Activated CD8-positive, alpha-beta memory T cell treated with anti-CD3 and anti-CD28 coated beads for 36 hours (primary cell): Measurements from ENCODE around the gene PHLPP2. TPM values are rescaled to one million over a fixed set of nuclear protein-coding genes. Genes with fewer than 3 reads are reported as not detected.
"Not testable (repeated sequence)": the region's sequence is repeated elsewhere in the genome, so short reads cannot be mapped to it uniquely, and the experiment has no call there.

ENCODE experiments used
- CTCF ChIA-PET: fragments of 350-600 bp; sonication (Branson Sonifier 250); formaldehyde crosslinking; loops from one replicate; lab custom pipeline; 2021; ENCODE audit warnings: antibody characterized with exemption; lab: Charles Lee
- POLR2A ChIA-PET: fragments of 350-600 bp; sonication (Branson Sonifier 250); formaldehyde crosslinking; loops from one replicate; lab custom pipeline; 2021; ENCODE audit warnings: antibody characterized with exemption; lab: Charles Lee
- total RNA-seq, 2 experiments: library from RNA; stranded (reverse); gene quantifications; one replicate each; pipeline ENCODE4 v1.2.3, GENCODE V29; 2021

The PHLPP2 gene
- total RNA-seq, 2 experiments from 2014 or later = 12.7 to 13.0 TPM

DNA sequence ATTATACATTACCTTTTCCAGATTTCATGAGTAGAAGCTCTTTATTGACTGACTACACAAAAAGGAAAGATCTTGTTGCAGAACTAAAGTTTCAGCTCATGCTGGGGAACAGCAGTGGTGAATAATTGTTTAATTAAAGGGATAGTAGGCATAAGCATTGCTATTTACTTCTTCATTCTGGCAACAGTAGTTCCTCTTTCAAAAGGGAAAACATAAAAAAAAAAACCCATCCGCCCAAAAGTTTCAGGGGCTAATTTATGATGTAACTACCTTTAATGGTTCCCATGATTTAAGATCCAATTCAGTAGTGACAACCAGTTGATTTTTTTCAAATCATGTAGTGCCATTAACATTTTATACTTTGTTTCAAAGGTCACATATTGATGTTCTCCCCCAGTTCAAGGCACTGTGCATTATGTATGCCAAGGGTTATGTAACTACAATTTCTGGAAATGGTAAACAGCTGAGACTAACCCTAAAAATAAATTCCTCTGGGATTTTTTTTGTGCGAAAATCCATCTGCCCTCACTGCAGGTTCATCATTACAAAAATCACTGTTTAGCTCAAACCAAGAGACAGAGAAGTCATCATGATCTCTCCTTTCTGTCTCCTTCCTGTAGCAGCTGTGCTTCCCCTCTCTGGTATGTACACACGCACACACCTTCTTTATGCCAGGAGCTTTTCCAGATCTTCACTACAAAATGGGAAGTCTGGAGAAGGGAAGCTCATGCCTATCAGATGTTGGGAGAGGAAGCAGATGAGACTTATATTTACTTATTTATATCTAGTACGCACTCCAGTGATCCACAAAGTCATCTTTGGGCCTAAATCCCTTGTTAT, 2.2 kb upstream of the PHLPP2 start:
- ChIA-PET CTCF (no interaction called here), POLR2A (interaction anchor here (0.6 kb wide), 1 partner anchor 319 kb away, joined by 12 read pairs; no protein-coding TSS in a partner anchor)

DNA sequence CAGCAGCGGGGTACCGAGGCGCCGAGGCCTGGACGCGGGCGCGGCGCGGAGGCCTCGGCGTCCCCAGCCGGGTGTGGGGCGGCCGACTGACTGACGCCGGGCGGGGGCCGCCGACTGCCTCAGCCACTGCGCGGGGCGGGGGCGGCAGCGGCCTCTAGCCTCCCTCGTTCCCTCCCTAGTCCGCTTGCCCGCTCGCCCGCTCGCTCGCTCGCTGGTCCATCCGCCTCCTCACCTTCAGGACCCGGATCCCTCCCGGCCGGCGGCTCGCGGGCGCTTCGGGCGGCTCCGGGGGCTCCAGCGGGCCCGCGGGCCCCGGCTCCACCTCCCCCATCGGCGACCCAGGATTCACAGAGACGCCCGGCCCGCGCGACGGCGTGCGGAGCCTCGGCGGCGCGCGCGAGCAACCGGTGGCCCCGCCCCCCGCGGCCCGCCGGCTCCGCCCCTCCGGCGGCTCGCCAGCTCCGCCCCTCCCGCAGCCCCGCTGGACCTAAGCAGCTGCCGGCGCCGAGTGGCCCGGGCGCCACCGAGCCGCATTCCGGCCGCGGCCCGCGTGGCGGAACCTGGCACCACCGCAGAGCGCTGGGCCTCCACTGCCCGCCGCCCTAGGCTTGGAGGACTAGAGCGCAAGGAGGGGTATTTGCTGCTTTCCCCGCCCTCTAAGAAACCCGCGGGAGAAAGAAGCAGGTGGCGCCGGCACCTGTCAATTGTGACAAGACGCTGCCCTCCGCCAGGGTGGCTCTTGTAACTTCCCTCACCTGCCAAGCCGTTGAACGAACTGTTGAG, 773 bp downstream of the PHLPP2 start:
- POLR2A ChIA-PET = no interaction called here
- CTCF ChIA-PET = no interaction called here

DNA sequence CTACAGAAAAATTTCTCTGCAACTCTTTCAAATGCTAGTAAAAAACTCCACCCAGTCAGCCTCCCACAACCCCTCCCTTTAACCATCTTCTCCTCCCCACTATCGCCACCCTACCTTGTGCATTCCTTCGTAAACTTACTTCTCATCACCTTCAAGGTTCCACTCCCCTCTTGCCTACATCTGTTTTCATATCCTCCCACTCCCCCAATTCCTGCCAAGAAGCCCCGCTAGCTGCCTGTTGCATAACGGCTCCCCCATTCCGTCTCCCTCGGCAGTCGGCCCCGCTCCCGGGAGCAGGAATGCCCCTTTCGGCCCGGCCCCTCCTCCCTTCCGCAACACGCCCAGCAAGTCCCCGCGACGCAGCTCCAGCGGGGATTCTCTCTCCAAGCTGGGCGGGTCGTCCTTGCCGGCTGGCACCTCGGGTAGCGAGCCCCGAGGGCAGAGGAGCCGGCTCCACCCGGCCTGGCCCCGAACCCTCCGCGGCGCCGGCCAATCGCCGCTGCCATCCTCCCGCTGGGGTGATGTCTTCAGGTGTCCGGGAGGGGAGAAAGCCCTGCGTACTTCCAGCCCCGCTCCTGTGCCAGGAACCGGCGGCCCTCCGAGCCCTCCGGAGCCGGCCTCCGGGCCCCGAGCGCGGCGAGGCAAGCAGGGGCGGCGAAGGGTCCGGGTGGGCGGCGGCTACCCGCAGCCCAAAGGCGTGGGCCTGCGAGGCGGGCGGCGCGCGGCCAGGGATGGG, 1.5 kb downstream of the PHLPP2 start:
- ChIA-PET CTCF (no interaction called here), POLR2A (interaction anchor here (0.7 kb wide), 1 partner anchor 112 kb away, joined by 3 read pairs; no protein-coding TSS in a partner anchor)

DNA sequence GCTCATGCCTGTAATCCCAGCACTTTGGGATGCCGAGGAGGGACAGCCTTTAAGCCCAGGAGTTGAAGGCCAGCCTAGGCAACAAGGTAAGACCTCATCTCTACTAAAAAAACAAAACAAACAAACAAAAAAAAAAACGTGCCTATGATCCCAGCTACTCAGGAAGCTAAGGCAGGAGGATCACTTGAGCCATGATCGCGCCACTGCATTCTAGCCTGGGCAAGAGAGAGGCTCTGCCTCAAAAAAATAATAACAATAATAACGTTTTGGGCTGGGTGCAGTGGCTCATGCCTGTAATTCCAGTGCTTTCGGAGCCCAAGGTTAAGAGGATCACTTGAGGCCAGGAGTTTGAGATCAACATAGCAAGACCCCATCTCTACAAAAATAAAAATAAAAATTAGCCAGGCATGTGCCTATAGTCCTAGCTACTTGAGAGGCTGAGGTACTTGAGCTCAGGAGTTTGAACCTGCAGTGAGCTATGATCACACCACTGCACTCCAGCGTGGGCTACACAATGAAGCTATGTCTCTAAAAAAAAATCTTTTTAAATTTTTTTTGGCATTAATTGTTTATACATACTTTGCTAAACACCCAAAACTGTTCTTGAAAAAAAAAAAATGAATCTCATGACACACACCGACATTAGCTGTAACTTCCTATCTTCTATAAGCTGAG, 3.3 kb downstream of the PHLPP2 start:
- POLR2A ChIA-PET = interaction anchor here (1.2 kb wide), 1 partner anchor 920 kb away, joined by 4 read pairs; the partner anchor contains the start of gene VAC14
- CTCF ChIA-PET = interaction anchor here (0.7 kb wide), 1 partner anchor 184 kb away, joined by 3 read pairs; no protein-coding TSS in a partner anchor

DNA sequence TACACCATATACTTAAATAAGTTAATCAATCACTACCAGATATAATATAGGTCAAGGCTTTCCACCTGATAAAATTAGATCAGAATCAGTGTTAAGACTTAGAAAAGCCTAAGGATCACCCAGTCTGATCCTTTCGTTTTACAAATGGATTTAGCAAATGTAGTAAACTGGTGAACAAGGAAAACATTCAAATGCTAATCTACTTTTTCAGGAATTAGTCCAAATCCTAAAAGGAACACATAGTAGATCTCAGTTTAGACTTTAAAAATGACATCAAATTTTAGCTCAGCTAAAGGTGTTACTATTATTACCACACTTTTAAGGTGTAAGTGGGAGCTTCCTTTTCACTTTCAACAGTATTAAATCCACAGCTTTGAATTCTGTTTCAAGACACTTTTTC, 12.0 kb downstream of the PHLPP2 start:
- ChIA-PET POLR2A (no interaction called here), CTCF (no interaction called here)

DNA sequence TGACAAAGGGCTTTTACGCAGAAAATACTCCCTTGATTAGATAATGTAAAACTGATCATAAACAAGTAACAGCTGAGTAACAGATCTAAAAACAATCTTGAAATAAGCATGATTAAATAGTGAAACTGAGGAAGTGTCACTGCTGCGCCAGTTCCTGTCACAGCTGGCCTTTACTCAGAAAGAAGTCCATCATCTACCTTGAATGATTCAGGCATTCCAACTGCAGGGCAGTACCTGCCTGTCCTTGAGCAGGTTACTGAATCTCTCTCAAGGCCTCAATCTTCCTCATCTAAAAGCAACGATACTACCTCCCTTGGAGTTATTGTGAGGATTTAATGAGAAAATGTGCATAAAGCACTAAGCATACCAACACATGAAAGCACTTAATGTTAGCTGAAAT, 12.7 kb downstream of the PHLPP2 start:
- POLR2A ChIA-PET = no interaction called here

DNA sequence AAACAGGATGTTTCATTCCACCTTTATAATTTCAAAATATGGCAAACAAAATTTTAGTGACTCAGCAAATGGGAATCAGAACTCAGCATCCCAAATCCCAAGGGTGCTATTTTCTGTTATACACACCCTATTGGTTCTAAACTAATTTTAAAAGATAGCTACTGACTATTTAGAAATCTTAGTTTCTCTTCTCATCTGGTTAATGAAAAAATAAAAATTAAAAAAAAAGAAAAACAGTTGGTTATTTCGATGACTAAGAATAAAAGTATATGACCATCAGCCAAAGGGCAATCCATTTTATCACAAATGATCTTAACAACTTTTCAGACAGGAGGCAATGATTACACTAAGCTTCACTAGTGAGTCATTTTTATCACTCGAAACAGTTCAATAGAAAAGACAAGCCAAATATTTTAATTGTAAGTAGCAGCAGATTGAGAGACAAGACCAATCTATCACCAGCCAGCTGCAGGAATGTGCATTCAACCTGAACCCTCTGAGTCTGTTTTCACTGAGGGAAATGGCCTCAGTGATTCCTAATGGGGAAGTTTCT, 15.2 kb downstream of the PHLPP2 start:
- CTCF ChIA-PET = no interaction called here

More for the DNA sequence above, 12.7 kb downstream of the PHLPP2 start:
- CTCF ChIA-PET = interaction anchor here (0.8 kb wide), 1 partner anchor 46 kb away, joined by 3 read pairs; no protein-coding TSS in a partner anchor

DNA sequence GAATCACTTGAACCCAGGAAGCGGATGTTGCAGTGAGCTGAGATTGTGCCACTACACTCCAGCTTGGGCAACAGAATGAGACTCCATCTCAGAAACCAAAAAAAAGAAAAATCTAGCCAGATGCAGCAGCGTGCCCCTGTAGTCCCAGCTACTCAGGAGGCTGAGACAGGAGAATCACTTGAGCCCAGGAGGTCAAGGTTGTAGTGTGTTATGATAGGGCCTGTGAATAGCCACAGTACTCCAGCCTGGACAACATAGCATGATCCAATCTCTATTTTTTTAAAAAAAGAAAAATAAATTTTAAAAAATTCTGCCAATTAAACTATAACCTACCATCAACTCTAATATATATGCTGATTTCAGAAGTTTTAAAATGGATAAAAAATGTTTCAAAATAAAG, 15.8 kb downstream of the PHLPP2 start:
- CTCF ChIA-PET = no interaction called here
- POLR2A ChIA-PET = no interaction called here

More for the DNA sequence above, 15.2 kb downstream of the PHLPP2 start:
- POLR2A ChIA-PET = no interaction called here

DNA sequence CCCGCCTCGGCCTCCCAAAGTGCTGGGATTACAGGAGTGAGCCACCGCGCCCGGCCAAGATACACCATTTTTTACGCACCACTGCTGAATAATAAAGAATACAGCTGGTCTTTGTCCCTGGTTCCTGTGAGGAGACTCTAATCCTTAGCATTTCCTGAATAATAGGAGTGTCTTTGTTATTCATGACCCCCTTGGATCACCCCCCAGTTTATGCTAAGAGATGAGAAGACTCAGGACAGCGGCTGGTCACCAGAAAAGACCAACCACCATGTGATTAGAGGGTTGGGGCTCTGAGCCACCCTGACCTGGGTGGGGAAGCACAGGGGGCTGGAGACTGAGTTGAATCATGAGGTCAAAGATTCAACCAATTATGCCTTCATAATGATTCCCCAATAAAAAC, 17.3 kb downstream of the PHLPP2 start:
- POLR2A ChIA-PET = no interaction called here

DNA sequence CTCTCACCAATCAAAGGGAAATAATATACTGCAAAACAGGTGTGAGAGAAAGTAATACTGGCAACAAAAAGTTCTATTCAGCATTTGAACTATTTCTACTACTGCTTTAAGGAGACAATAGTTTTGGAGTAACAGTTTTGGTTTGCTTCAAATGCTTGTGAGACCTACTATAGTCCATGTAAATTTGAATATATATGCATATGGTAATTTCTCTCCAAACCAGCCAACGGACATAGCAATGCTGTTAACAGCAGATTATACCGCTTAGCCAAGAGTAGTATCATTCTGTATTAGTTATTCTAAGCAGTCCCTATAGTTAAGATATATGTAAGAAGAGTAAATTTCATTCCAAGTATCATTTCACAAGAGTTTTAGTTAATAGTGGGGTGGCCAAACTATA, 18.5 kb downstream of the PHLPP2 start:
- CTCF ChIA-PET = no interaction called here
- POLR2A ChIA-PET = no interaction called here

More for the DNA sequence above, 17.3 kb downstream of the PHLPP2 start:
- CTCF ChIA-PET = no interaction called here

DNA sequence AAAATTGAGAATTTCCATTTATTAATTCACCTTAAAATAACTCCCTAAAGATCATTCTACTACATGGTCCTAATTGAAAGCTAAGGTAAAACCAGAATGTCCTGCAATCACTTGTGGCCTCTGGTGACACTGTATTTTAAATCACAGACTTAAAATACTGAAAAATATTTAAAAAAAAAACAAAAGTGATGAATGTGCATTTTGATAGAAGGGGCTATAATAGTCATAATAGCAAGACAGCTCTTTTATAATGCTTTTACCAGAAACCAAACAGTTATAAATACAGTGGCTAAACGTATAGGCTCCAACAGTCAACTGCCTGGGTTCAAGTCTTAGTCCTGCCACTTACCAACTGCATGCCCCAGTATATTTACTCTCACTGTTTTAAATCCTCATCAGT, 21.2 kb downstream of the PHLPP2 start:
- ChIA-PET POLR2A (no interaction called here), CTCF (no interaction called here)

DNA sequence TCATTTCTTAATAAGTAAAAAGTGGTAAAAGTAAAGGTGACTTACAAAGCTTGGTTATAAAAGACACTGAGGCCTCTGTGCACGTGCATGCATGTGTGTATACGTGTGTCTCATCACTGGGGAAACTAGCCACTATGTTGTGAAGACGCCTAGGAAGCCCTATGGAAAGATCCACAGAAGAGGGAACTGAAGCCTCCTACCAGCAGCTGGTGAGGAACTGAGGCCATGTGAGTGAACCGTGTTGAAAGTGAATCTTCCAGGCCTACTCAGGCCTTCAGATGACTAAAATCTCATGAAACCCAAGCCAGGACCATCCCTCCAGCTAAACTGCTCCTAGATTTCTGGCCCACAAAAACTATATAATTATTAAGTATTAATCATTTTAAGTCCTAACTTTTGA, 23.7 kb downstream of the PHLPP2 start:
- ChIA-PET CTCF (no interaction called here), POLR2A (no interaction called here)

DNA sequence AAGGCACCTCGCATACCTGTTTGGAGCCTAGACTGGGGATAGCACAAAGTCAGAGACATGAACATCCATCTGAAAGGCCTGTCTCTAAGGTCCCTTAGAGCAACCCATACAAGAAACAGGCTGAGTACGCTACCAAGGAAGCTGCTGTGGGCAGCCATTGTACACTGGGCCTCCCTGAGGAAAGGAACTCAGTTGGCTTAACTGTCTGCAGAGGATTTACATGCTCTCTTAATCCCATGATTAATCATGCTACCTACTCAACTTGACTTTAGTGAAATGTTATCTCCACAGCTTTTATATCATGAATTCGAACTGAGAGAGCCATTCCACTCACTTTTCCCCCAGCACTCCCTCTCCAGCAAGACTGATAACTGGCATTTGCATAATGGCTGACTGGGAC, 26.0 kb downstream of the PHLPP2 start:
- ChIA-PET POLR2A (no interaction called here), CTCF (interaction anchor here (1.0 kb wide), 1 partner anchor 11 kb away, joined by 3 read pairs; no protein-coding TSS in a partner anchor)

DNA sequence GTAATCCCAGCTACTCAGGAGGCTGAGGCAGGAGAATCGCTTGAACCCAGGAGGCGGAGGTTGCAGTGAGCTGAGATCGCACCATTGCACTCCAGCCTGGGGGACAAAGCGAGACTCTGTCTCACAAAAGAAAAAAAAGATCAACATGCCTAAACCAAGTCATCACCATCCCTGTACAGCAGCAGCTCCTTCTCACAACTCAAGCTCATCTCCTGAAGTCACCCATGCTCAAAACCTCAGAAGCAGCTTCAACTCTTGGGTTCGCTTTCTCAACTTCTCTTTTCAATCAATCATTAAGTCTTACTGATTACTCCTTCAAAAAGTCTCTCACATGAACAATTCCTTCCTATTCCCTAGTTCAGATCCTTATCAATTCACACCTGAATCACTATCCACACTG, 31.3 kb downstream of the PHLPP2 start:
- CTCF ChIA-PET = no interaction called here
- POLR2A ChIA-PET = no interaction called here

DNA sequence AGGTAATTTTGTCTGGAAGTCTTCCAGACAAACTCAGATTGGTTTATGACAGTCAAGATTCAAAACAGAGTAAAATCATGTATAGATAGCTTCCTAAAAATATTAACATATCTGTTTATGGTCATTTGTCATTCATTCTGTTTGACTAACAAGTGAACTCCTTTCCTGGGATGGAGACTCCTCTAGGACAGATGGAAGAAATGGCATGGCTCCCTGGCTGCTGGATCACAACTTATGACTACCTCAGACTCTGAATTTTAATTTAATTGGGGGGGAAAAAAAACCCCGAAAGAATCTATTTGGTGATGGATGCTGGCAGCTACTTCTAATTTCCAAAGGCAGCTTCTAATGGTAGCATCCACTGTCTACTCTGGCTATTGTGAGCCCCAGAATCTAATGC, 34.6 kb downstream of the PHLPP2 start:
- CTCF ChIA-PET = interaction anchor here (0.6 to 0.7 kb wide), 2 partner anchors 248 to 272 kb away, joined by 3 read pairs; no protein-coding TSS in a partner anchor
- POLR2A ChIA-PET = no interaction called here

DNA sequence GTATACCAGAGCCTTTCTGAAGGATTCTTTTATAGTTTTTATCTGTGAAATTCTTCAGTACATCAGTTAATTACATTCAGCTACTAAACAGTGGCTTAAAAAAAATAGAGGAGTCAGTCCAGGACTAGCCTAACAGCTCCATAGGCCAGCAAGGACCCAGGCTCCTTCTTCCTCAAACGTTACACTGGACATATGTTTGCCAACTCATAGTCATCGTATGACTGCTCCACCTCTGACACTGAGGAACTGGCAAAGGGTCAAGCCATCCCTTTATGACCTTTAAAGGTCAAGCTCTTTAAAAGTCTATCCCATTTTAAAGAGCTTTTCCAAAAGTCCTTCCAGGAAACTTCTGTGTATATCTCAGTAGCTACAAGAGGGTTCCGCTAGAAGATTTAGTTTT, 36.6 kb downstream of the PHLPP2 start:
- ChIA-PET POLR2A (no interaction called here), CTCF (interaction anchor here (0.6 to 1.1 kb wide), 2 partner anchors 10 to 64 kb away, joined by 3 read pairs; no protein-coding TSS in a partner anchor)

DNA sequence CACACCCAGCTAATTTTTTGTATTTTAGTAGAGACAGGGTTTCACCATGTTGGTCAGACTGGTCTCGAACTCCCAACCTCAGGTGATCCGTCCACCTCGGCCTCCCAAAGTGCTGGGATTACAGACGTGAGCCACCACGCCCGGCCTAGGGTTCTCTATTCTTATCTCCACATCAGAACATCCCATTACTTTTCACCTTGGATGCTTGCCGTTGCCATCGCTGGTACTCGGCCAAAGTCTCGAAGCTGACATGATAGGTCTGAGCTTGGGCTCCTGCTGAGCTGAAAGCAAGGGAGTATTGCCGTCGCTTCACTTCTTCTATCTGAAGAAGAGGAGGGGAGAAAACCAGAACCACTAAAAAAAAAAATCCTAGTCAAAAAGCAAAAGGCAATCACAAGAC, 40.2 kb downstream of the PHLPP2 start:
- POLR2A ChIA-PET = not testable (repeated sequence)
- CTCF ChIA-PET = interaction anchor here (0.7 to 1.3 kb wide), 3 partner anchors 199 to 986 kb away, joined by 3 to 4 read pairs (median 3); no protein-coding TSS in a partner anchor

DNA sequence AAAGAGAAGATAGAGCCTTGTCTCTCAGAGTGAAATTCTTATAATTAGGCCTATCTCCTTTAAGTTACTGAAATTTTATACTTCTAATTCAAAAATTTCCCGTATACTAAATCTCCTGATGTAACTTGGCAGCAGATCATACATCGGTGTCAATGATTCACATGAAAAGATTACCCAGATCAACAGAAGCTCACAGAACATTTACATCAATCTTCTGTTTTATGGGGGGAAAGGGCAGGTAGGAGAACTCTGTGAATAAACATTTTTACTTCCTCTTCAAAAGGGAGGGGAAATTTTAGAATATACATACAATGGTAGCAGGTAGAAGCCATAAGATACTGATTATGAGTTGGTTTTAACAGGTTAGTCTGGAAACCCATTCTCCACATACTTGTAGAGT, 43.1 kb downstream of the PHLPP2 start:
- ChIA-PET POLR2A (no interaction called here), CTCF (no interaction called here)
